Measurements from ENCODE around the gene CPNE2. TPM values are rescaled to one million over a fixed set of nuclear protein-coding genes. Genes with fewer than 3 reads are reported as not detected.
"Not testable (repeated sequence)": the region's sequence is repeated elsewhere in the genome, so short reads cannot be mapped to it uniquely, and the experiment has no call there.

The CPNE2 gene
- total and polyA plus RNA-seq, 10 of the 15 experiments (the other 5 are each of a cell fraction or from before 2014, with no cell fraction given), result 3.1 to 22.1 (median 9.9) TPM

GRCh38 chr16:57098188-57098841 is 5.9 kb downstream of the CPNE2 start:
- SMC1A ChIA-PET (ENCODE audit: uncharacterized antibody, unreplicated experiment), result interaction anchor here (0.9 to 1.0 kb wide), 2 partner anchors 11 to 13 kb away, joined by 3 read pairs; no protein-coding TSS in a partner anchor
- DNase-seq (ENCODE audit: low read depth, low spot score) (no peak), ATAC-seq (no peak), FAIRE-seq (no peak)
- Histone ChIP-seq H3K9ac (ENCODE audit: control insufficient read depth, insufficient read depth, low read length) (no peak overlapping the region), H4K20me1 (ENCODE audit: control insufficient read depth, insufficient read depth) (no peaks in the 10 kb centered on the region), H3K4me2 (ENCODE audit: control insufficient read depth, insufficient read depth) (no peak overlapping the region), H3K79me2 (ENCODE audit: control insufficient read depth, insufficient read depth, low read length) (no peaks in the 10 kb centered on the region), H3K4me1 (ENCODE audit: control insufficient read depth, insufficient read depth, low read length) (no peaks in the 10 kb centered on the region; the same call in 1 of the 2 replicates), H3K36me3 (ENCODE audit: control insufficient read depth in 2 of 2, insufficient read depth in 2 of 2, low read length in 1 of 2) (no peaks in the 10 kb centered on the region), H3K4me3 (no peak overlapping the region), H3K27me3 (replicated peaks in 1 of 2; ENCODE audit: control insufficient read depth in 2 of 2, insufficient read depth in 2 of 2, low read length in 1 of 2) (no peaks in the 10 kb centered on the region; a peak in 2 of 4 replicates), H3K27ac (ENCODE audit: control insufficient read depth, insufficient read depth) (no peak overlapping the region), H2AFZ (ENCODE audit: control insufficient read depth, low read depth, low read length) (no peak overlapping the region), H3K9me3 (replicated peaks; ENCODE audit: control insufficient read depth, insufficient read depth, low read length) (no peaks in the 10 kb centered on the region)
- in situ Hi-C loops (cut with MboI) (no loop called here), intact Hi-C loops (cut with micrococcal nuclease; ENCODE audit: unreplicated experiment) (no loop called here)
- RAD21 ChIA-PET (ENCODE audit: unreplicated experiment), result interaction anchor here (0.5 kb wide), 1 partner anchor 82 kb away, joined by 3 read pairs; no protein-coding TSS in a partner anchor
- CTCF ChIA-PET, result interaction anchor here (0.6 to 3.1 kb wide), 4 partner anchors 12 to 70 kb away, joined by 3 to 15 read pairs (median 4); no protein-coding TSS in a partner anchor
- POLR2A ChIA-PET, result interaction anchor here (1.2 kb wide), 1 partner anchor 84 kb away, joined by 3 read pairs; no protein-coding TSS in a partner anchor
- WGBS (ENCODE audit: insufficient coverage, insufficient replicate concordance, low lambda C conversion rate, missing lambda C conversion rate), result 19% methylated on average over 14 of the region's 14 CpGs
- TF ChIP-seq, protein P1, sequence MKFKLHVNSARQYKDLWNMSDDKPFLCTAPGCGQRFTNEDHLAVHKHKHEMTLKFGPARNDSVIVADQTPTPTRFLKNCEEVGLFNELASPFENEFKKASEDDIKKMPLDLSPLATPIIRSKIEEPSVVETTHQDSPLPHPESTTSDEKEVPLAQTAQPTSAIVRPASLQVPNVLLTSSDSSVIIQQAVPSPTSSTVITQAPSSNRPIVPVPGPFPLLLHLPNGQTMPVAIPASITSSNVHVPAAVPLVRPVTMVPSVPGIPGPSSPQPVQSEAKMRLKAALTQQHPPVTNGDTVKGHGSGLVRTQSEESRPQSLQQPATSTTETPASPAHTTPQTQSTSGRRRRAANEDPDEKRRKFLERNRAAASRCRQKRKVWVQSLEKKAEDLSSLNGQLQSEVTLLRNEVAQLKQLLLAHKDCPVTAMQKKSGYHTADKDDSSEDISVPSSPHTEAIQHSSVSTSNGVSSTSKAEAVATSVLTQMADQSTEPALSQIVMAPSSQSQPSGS (IDR thresholded peaks at IDR 0.05; ENCODE audit: low read length), result no peak
- TF ChIP-seq IKZF1 (conservative IDR thresholded peaks at IDR 0.05) (peak; percentile 78), IKZF2 (IDR thresholded peaks at IDR 0.05) (peak; percentile 64 to 79; a peak in 2 of 4 replicates)
- TF ChIP-seq, protein P2, sequence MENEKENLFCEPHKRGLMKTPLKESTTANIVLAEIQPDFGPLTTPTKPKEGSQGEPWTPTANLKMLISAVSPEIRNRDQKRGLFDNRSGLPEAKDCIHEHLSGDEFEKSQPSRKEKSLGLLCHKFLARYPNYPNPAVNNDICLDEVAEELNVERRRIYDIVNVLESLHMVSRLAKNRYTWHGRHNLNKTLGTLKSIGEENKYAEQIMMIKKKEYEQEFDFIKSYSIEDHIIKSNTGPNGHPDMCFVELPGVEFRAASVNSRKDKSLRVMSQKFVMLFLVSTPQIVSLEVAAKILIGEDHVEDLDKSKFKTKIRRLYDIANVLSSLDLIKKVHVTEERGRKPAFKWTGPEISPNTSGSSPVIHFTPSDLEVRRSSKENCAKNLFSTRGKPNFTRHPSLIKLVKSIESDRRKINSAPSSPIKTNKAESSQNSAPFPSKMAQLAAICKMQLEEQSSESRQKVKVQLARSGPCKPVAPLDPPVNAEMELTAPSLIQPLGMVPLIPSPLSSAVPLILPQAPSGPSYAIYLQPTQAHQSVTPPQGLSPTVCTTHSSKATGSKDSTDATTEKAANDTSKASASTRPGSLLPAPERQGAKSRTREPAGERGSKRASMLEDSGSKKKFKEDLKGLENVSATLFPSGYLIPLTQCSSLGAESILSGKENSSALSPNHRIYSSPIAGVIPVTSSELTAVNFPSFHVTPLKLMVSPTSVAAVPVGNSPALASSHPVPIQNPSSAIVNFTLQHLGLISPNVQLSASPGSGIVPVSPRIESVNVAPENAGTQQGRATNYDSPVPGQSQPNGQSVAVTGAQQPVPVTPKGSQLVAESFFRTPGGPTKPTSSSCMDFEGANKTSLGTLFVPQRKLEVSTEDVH (IDR thresholded peaks at IDR 0.05; ENCODE audit: low read depth, partially characterized antibody), result no peak
- BruUV-seq (replicated peaks), result no TSS peak

DNA sequence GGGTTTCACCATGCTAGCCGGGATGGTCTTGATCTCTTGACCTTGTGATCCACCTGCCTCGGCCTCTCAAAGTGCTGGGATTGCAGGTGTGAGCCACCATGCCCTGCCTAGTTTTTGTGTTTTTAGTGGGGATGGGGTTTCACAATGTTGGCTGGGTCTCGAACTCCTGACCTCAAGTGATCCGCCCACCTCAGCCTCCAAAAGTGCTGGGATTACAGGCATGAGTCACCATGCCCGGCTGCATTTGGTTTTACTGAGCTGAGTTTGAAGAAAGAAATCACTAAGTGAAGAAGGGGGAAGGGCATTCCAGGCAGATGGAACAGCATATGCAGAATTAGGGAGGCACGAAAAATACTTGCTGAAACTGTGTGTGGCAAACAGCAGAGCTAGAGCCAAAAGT is 7.6 kb downstream of the CPNE2 start:
- H3K9me3 ChIP-seq (replicated peaks; ENCODE audit: control insufficient read depth, insufficient read depth, low read length); H3K27ac ChIP-seq (ENCODE audit: control insufficient read depth, insufficient read depth); H3K4me2 ChIP-seq (ENCODE audit: control insufficient read depth, insufficient read depth); intact Hi-C loops (cut with micrococcal nuclease; ENCODE audit: unreplicated experiment); ATAC-seq; H3K9ac ChIP-seq (ENCODE audit: control insufficient read depth, insufficient read depth, low read length); H3K79me2 ChIP-seq (ENCODE audit: control insufficient read depth, insufficient read depth, low read length); H3K27me3 ChIP-seq (replicated peaks in 1 of 2; ENCODE audit: control insufficient read depth in 2 of 2, insufficient read depth in 2 of 2, low read length in 1 of 2); H3K4me1 ChIP-seq (ENCODE audit: control insufficient read depth, insufficient read depth, low read length); BruUV-seq (replicated peaks); H4K20me1 ChIP-seq (ENCODE audit: control insufficient read depth, insufficient read depth); H3K36me3 ChIP-seq (ENCODE audit: control insufficient read depth in 2 of 2, insufficient read depth in 2 of 2, low read length in 1 of 2); H2AFZ ChIP-seq (ENCODE audit: control insufficient read depth, low read depth, low read length); DNase-seq (ENCODE audit: low read depth, low spot score); H3K4me3 ChIP-seq; in situ Hi-C loops (cut with MboI); FAIRE-seq: not testable (repeated sequence)
- 28% methylated on average over 6 of the region's 6 CpGs for WGBS (ENCODE audit: insufficient coverage, insufficient replicate concordance, low lambda C conversion rate, missing lambda C conversion rate)
- ChIA-PET RAD21 (ENCODE audit: unreplicated experiment) (interaction anchor here (2.6 kb wide), 1 partner anchor 8 kb away, joined by 8 read pairs; the partner anchor contains the start of gene CPNE2), CTCF (interaction anchor here (1.1 to 3.1 kb wide), 4 partner anchors 8 to 27 kb away, joined by 3 to 18 read pairs (median 10); partner anchors contain the start of gene CPNE2), POLR2A (interaction anchor here (1.2 kb wide), 1 partner anchor 33 kb away, joined by 9 read pairs; no protein-coding TSS in a partner anchor), SMC1A (ENCODE audit: uncharacterized antibody, unreplicated experiment) (interaction anchor here (1.5 kb wide), 1 partner anchor 35 kb away, joined by 4 read pairs; no protein-coding TSS in a partner anchor)
